Activated CD8-positive, alpha-beta T cell treated with anti-CD3 and anti-CD28 coated beads, Interleukin-2, amount 10 ng/mL, durations not matched to agents 7 days and 5 days (primary cell): Measurements from ENCODE around the gene GRK6. TPM values are rescaled to one million over a fixed set of nuclear protein-coding genes. Genes with fewer than 3 reads are reported as not detected.

Experiments used
- ATAC-seq: fragments of 150-1000 bp; cut with Tn5 transposase; one replicate; pipeline ENCODE4 v1.10.0; 2021; ENCODE audit warnings: moderate library complexity
- CTCF ChIA-PET: fragments of 350-600 bp; sonication (Branson Sonifier 250); formaldehyde crosslinking; loops from one replicate; lab custom pipeline; 2021; ENCODE audit warnings: antibody characterized with exemption; lab: Charles Lee
- POLR2A ChIA-PET: fragments of 350-600 bp; sonication (Branson Sonifier 250); formaldehyde crosslinking; loops from one replicate; lab custom pipeline; 2021; ENCODE audit warnings: antibody characterized with exemption; lab: Charles Lee
- DNase-seq: peaks from one replicate; pipeline ENCODE4 v3.0.0-alpha.2; 2020
- H3K27ac Mint-ChIP-seq: one replicate; pipeline ENCODE4 v1.8.0; 2021; ENCODE audit warnings: mild to moderate bottlenecking, mixed read lengths
- H3K27me3 Mint-ChIP-seq: one replicate; pipeline ENCODE4 v1.8.0; 2021; ENCODE audit warnings: low read depth, mixed read lengths
- H3K36me3 Mint-ChIP-seq: one replicate; pipeline ENCODE4 v1.8.0; 2021; ENCODE audit warnings: low read depth, mixed read lengths
- H3K4me1 Mint-ChIP-seq: one replicate; pipeline ENCODE4 v1.8.0; 2021; ENCODE audit warnings: low read depth, mixed read lengths
- H3K4me3 Mint-ChIP-seq: one replicate; pipeline ENCODE4 v1.8.0; 2021; ENCODE audit warnings: mild to moderate bottlenecking, mixed read lengths
- H3K9me3 Mint-ChIP-seq: one replicate; pipeline ENCODE4 v1.8.0; 2022; ENCODE audit warnings: mixed read lengths; ENCODE audit not compliant: insufficient read depth
- total RNA-seq, 2 experiments: library from RNA; stranded (reverse); gene quantifications; one replicate each; pipeline ENCODE4 v1.2.3, GENCODE V29; 2021

The GRK6 gene
- total RNA-seq, 2 experiments from 2014 or later = 206 to 213 TPM

DNA sequence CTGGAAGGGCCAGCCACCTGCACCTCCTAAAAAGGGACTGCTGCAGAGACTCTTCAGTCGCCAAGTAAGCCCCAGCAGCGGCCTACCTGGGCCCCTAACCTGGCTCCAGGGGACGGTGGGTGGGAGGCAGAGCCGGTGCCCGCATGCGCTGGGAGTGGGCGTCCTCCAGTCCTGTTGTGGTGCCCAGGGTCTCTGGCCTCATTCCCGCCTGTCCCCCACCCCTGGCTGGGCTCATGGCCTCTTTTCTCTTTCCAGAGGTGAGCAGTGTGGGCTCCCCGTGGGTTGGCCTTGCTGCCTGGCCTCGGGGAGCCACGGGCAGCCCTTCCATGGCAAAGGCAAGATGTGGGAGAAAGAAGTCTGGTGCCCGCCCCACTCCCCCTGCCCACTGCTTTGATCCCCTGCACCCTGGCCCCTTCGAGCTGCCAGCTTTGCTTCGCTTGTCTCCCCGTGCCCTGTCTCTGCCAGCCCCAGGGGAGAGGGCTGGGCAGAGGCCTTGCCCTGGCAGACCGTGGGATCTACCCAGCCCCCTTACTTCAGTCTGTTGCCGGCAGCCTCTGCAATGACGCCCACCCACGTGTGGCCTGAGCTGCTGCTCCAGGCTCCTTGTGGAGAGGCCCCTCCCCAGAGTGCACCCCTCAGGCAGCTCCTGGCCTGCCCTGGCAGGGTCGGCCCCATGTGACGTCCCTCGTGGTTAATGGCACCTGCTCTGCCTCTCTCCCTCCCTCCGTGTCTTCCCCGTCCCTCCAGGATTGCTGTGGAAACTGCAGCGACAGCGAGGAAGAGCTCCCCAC lies 14.7 kb downstream of the GRK6 start:
- ChIA-PET POLR2A (interaction anchor here (0.8 to 19.4 kb wide), 4 partner anchors 7 to 37 kb away, joined by 3 to 245 read pairs (median 7); partner anchors contain the start of gene GRK6), CTCF (interaction anchor here (0.7 to 4.4 kb wide), 7 partner anchors 9 to 50 kb away, joined by 3 to 28 read pairs (median 5); no protein-coding TSS in a partner anchor)
- no peak for DNase-seq
- peak overlapping the region; percentile 55 for H3K27ac Mint-ChIP-seq
- H3K4me3 Mint-ChIP-seq = no peak overlapping the region
- peaks cover 62% of the 10 kb centered on the region for H3K4me1 Mint-ChIP-seq
- no peaks in the 10 kb centered on the region for H3K9me3 Mint-ChIP-seq
- ATAC-seq = no peak
- peaks cover 54% of the 10 kb centered on the region for H3K36me3 Mint-ChIP-seq
- no peaks in the 10 kb centered on the region for H3K27me3 Mint-ChIP-seq

DNA sequence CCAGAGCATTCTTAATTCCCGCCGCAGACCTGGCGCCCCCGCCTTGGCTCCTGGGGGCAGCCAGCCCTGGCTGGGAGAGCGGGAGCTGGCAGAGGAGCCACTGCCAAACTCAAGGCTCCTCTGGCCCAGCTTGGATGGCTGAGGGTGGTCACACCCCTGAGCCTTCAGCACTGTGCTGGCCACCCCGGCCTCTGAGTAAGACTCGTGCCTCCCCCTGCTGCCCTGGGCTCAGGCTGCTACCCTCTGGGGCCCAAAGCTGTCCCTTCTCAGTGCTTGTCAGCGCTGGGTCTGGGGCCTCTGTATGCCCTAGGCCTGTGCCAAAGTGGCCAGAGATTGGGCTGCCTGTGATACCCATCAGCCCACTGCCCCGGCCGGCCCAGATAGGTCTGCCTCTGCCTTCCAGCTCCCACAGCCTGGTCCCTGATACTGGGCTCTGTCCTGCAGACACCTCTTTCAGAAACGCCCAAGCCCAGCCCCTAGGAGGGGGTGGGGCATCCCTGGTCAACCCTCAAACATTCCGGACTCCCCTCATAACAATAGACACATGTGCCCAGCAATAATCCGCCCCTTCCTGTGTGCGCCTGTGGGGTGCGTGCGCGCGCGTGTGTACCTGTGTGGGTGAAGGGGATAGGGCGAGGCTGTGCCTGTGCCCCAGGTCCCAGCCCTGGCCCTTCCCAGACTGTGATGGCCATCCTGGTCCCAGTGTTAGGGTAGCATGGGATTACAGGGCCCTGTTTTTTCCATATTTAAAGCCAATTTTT lies 15.8 kb downstream of the GRK6 start:
- ATAC-seq = no peak
- H3K36me3 Mint-ChIP-seq = peaks cover 47% of the 10 kb centered on the region
- ChIA-PET POLR2A (interaction anchor here (1.8 to 19.4 kb wide), 2 partner anchors 12 to 40 kb away, joined by 6 to 245 read pairs; partner anchors contain the start of gene GRK6), CTCF (interaction anchor here (0.7 to 9.0 kb wide), 7 partner anchors 10 to 52 kb away, joined by 3 to 177 read pairs (median 11); no protein-coding TSS in a partner anchor)
- no peak for DNase-seq
- no peak overlapping the region for H3K27ac Mint-ChIP-seq
- H3K27me3 Mint-ChIP-seq = no peaks in the 10 kb centered on the region
- no peaks in the 10 kb centered on the region for H3K9me3 Mint-ChIP-seq
- H3K4me3 Mint-ChIP-seq = no peak overlapping the region
- peaks cover 58% of the 10 kb centered on the region for H3K4me1 Mint-ChIP-seq

DNA sequence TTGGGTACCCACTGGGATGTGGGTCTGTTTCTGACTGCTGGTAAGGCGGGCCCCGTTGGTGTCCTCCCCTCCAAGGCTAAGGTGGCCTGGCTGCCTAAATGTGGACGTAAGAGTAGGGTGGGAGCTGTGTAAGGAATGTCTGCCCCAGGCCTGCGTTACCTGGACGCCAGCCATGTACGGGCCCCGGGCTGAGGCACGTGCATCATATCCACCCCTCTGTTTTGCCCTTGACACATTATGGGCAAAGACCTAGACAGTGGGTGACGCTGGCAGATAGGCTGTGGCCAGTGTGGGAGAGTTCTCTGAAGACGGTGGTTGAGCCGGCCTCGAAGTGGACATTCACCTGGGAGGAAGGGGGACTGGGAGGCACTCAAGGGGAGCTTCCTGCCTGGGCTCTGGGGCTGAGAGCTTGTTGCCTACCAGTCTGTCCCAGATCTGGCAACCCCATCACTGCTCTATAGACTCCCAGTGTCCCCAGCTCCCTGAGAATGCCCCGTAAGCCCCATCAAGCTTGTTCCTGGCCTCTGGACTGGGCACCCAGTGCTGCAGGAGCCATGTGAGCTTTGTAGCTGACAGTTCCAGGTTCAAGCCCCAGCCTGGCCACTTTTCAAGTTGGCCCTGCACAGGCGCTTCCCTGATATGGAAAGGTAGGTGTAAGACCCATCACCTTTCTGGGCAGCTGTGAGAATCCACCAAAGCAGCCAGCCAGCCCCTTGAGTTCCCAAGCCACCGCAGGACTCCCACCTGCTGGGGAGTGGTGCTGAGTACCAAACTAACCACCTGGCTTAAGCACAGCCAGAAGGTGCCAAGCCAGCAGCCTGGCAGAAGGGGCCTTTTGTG lies 16.9 kb downstream of the GRK6 start:
- ChIA-PET POLR2A (interaction anchor here (0.8 to 19.4 kb wide), 4 partner anchors 8 to 41 kb away, joined by 3 to 245 read pairs (median 8); partner anchors contain the start of gene GRK6), CTCF (interaction anchor here (1.1 to 9.0 kb wide), 9 partner anchors 9 to 134 kb away, joined by 3 to 177 read pairs (median 11); no protein-coding TSS in a partner anchor)
- H3K27ac Mint-ChIP-seq = no peak overlapping the region
- no peak overlapping the region for H3K4me3 Mint-ChIP-seq
- H3K36me3 Mint-ChIP-seq = peaks cover 38% of the 10 kb centered on the region
- DNase-seq = no peak
- no peak for ATAC-seq
- H3K9me3 Mint-ChIP-seq = no peaks in the 10 kb centered on the region
- H3K4me1 Mint-ChIP-seq = peaks cover 58% of the 10 kb centered on the region
- peaks cover 2% of the 10 kb centered on the region for H3K27me3 Mint-ChIP-seq

DNA sequence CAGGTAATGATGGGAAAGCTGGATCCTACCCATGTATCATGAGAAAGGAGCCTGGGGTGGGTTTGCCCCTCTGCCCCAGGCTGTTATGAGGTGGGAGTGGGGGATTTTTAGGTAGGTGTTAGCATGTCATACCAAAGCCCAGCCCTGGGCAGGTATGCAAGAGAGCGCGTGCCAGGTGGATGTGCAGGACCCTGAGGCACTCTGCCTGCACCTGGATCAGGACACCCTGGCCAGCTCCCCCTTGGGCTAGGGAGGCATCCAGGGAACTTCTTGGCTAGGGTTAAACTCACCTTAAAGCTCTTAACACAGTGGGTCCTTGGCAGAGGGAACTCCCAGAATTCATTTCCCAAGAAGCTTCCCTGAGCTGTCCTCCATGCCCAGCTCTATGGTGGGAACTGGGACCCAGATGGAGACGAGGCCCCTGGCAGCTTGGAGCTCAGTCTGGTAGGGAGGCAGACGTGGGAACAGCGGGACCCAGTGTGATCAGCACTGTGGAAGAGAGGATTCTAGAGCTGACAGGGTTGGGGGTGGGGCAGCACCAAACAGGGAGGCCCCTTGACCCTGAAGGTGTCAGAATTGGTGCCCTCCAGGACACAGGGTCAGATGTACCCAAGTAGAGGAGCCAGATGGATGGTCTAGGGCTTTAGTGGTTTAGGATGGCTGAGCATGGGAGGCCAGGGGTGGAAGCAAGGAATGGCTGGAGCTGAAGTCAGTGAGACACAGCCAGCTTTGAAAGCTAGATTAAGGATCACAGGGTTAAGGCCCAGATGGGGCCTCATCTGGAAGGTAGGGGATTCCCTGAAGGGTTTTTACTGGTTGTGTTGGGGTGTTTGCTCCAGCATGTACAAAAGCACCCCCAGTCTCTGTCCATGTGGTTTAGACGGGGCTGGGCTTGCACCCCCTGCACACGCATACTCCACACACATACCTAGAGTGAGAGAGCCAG lies 17.9 kb downstream of the GRK6 start:
- ChIA-PET CTCF (interaction anchor here (1.1 to 9.0 kb wide), 11 partner anchors 8 to 135 kb away, joined by 3 to 177 read pairs (median 11); no protein-coding TSS in a partner anchor), POLR2A (interaction anchor here (0.6 to 19.4 kb wide), 9 partner anchors 13 to 58 kb away, joined by 3 to 245 read pairs (median 4); partner anchors contain the start of gene GRK6)
- ATAC-seq (no peak), DNase-seq (no peak)
- Mint-ChIP-seq H3K27me3 (peaks cover 6% of the 10 kb centered on the region), H3K36me3 (peaks cover 31% of the 10 kb centered on the region), H3K9me3 (no peaks in the 10 kb centered on the region), H3K4me3 (no peak overlapping the region), H3K27ac (peak overlapping the region; percentile 65), H3K4me1 (peaks cover 55% of the 10 kb centered on the region)

DNA sequence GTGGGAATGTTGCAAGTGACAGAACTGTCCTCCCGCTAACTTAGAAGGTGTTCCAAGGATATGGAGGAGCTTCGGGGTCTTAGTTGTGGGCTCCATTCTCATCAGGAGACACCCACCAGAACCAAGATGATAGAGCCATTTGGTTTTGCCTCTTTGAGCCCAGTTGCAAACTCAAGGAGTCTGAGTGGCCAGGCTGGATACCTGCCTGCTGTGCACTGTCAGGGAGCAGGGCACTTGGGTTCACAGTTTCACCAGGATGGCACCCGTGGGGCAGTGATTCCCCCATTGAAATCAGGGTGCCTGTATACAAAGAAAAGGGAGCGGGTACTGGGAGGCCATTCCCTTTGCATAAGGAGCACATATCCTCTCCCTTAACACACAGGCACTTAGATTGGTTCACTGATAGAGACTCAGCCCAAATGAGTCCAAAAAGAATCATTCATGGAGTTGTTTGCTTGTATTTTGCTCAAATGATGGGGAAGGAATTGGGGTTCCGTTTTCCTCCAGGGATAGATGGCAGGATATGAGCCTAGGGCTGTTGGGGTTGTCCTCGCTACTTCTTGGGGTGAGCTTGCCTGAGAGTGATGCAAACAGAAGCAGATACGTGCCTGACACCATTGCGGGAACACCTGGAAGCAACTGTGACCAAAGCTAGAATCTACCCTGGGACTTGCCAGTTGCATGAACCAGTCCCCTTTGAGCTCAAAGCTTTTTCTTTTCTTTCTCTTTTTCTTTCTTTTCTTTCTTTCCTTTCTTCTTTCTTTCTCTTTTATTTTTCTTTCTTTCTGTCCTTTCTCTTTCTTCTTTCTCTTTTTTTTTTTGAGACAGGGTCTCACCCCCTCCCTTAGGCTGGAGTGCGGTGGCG lies 18.8 kb downstream of the GRK6 start:
- Mint-ChIP-seq H3K36me3 (peaks cover 22% of the 10 kb centered on the region), H3K4me3 (peak overlapping the region; percentile 60), H3K27ac (peak overlapping the region; percentile 65), H3K27me3 (peaks cover 6% of the 10 kb centered on the region), H3K4me1 (peaks cover 46% of the 10 kb centered on the region), H3K9me3 (no peaks in the 10 kb centered on the region)
- ATAC-seq (no peak), DNase-seq (no peak)
- CTCF ChIA-PET = interaction anchor here (1.2 to 9.0 kb wide), 10 partner anchors 8 to 136 kb away, joined by 3 to 177 read pairs (median 16); no protein-coding TSS in a partner anchor
- POLR2A ChIA-PET = interaction anchor here (0.6 to 19.4 kb wide), 13 partner anchors 10 to 139 kb away, joined by 3 to 245 read pairs (median 4); partner anchors contain the start of gene GRK6

DNA sequence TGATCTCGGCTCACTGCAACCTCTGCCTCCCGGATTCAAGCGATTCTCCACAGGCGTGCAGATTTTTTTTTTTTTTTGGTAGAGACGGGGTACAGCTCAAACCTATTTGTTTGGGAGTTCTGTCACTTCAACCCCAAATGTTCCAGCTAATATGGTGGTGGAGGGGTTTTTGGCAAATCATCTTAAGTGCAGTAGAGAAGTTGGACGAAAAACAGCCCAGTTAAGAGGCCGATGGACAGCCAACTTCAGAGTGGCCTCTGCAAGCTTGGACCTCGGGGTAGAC lies 19.4 kb downstream of the GRK6 start:
- Mint-ChIP-seq H3K4me3 (peak overlapping the region; percentile 60), H3K9me3 (no peaks in the 10 kb centered on the region), H3K36me3 (peaks cover 19% of the 10 kb centered on the region), H3K27me3 (peaks cover 6% of the 10 kb centered on the region), H3K4me1 (peaks cover 43% of the 10 kb centered on the region), H3K27ac (peak overlapping the region; percentile 65)
- CTCF ChIA-PET = interaction anchor here (1.2 to 9.0 kb wide), 10 partner anchors 9 to 136 kb away, joined by 3 to 177 read pairs (median 16); no protein-coding TSS in a partner anchor
- POLR2A ChIA-PET = interaction anchor here (0.6 to 19.4 kb wide), 11 partner anchors 8 to 140 kb away, joined by 3 to 245 read pairs (median 5); partner anchors contain the start of gene GRK6
- ATAC-seq = no peak
- DNase-seq = no peak

DNA sequence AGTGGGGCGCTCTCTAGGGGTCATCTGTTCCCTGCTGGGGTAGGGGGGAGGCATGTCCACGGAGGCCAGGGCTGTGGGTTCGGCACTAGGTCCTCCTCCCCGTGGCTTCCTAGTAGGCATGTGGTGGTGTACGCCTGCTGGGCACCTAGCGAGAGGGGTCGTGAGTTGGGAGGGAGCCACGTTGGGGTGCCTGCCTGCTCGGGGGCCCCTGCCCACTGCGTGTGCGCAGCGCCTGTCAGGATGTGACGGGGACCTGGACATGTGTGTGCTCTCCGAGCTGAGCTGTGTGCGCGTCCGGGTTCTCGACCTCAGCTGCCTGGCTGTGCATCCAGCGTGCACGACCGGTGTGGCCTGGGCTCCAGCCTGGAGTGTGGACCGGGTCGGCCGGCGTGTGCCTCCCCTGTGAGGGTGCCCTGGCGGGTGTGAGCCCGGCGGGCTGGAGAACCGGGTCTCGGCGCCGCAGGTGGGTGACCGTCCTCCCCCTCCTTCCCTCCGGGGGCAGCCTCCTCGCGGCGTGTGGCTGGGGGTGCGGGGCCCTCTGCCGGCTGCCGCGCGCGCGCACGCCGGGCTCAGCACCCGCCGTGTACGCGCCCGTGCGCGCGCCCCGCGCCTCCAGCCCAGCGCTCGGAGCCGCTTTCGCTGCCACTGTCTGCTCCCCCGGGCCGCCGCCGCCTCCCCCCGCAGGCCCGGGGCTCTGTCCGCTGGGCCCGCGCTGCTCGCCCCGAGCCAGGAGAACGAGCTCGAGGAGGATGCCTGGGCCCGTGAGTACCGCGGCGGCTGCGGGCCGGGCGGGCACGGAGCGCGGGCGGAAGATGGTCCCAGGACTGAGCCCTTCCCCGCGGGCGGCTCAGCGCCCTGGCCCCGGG lies 20.0 kb downstream of the GRK6 start, which contains the start of gene PRR7:
PRR7 (plus strand) TSS at position 615 of the 866 bp plus-strand sequence. CDS start 8,254 bp downstream, outside the sequence.
- DNase-seq = peak; percentile 79
- H3K27ac Mint-ChIP-seq = peak within 1 kb of the TSS; percentile 65
- peak; percentile 74 for ATAC-seq
- ChIA-PET CTCF (interaction anchor here (0.7 to 9.0 kb wide), 12 partner anchors 8 to 137 kb away, joined by 3 to 177 read pairs (median 5); no protein-coding TSS in a partner anchor), POLR2A (interaction anchor here (0.6 to 19.4 kb wide), 13 partner anchors 8 to 140 kb away, joined by 3 to 245 read pairs (median 6); partner anchors contain the start of gene GRK6)
- H3K36me3 Mint-ChIP-seq = peaks cover 17% of the 10 kb centered on the region
- H3K27me3 Mint-ChIP-seq = peaks cover 6% of the 10 kb centered on the region
- no peaks in the 10 kb centered on the region for H3K9me3 Mint-ChIP-seq
- H3K4me3 Mint-ChIP-seq = peak within 1 kb of the TSS; percentile 70
- peaks cover 43% of the 10 kb centered on the region for H3K4me1 Mint-ChIP-seq

DNA sequence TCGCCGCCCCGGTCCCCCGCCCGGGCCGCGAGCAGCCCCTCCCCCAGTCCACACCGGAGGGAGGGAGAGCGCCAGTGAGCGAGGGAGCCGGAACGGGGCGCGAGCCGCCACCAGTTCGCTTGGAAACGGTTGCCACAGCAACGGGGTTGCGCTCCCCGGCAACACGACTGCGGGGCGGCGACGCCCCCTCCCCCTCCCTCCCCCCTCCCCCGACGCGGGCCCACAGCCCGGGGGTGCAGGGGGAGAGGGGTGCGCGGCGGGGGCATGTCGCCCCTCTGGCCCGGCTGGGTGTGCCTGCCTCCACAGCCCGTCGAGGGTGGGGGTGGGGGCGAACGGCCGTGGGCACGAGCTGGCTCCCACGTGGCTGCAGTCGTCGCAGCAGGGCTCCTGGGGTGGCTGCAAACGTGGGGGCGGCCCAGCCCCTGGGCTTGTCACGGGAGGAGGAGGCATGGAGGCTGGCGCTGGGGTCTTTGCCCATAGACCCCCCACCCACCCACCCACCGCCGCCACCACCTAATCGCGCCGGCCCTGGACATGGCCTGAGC lies 20.7 kb downstream of the GRK6 start:
- Mint-ChIP-seq H3K36me3 (peaks cover 12% of the 10 kb centered on the region), H3K27ac (no peak overlapping the region), H3K9me3 (no peaks in the 10 kb centered on the region), H3K27me3 (peaks cover 6% of the 10 kb centered on the region), H3K4me1 (peaks cover 46% of the 10 kb centered on the region), H3K4me3 (peak overlapping the region; percentile 70)
- peak; percentile 81 for DNase-seq
- ChIA-PET POLR2A (interaction anchor here (0.8 to 19.4 kb wide), 9 partner anchors 7 to 134 kb away, joined by 3 to 245 read pairs (median 6); partner anchors contain the start of gene GRK6), CTCF (interaction anchor here (0.7 to 9.0 kb wide), 10 partner anchors 8 to 57 kb away, joined by 3 to 177 read pairs (median 6); no protein-coding TSS in a partner anchor)
- peak; percentile 49 for ATAC-seq
